HK-2 (cell line): ENCODE measurements around the gene CD48.

ENCODE experiments used
- DNase-seq: peaks from one replicate; pipeline ENCODE4 v3.0.0-alpha.2; 2018; ENCODE audit not compliant: unreplicated experiment

The CD48 gene

DNA sequence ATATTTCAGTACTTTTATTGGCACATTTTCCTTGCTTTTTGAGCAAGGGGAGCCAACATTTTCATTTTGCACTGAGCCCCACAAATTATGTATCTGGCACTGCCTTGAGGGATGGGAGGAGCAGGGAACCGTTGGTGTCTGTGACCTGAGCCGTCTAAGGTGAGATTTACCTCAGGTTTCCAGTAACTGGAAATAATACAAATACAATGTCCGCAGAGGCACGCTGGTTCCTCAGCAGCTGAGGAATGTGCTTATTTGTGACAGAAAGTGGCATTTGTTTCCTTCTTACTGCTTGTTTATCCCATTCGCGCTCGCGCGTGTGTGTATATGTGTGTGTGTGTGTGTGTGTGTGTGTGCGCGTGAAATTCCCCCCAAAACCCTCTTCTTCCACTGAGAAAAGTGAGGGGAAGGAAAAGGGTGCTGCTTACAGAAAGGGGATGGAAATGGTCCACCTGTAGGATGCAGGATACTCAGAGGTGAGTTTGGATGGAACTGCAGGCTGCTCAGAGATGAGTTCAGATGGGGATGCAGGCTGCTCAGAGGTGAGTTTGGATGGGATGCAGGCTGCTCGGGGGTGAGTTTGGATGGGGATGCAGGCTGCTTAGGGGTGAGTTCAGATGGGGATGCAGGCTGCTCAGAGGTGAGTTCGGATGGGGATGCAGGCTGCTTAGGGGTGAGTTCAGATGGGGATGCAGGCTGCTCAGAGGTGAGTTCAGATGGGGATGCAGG lies 34.6 kb downstream of the CD48 start:
- DNase-seq: no peak

DNA sequence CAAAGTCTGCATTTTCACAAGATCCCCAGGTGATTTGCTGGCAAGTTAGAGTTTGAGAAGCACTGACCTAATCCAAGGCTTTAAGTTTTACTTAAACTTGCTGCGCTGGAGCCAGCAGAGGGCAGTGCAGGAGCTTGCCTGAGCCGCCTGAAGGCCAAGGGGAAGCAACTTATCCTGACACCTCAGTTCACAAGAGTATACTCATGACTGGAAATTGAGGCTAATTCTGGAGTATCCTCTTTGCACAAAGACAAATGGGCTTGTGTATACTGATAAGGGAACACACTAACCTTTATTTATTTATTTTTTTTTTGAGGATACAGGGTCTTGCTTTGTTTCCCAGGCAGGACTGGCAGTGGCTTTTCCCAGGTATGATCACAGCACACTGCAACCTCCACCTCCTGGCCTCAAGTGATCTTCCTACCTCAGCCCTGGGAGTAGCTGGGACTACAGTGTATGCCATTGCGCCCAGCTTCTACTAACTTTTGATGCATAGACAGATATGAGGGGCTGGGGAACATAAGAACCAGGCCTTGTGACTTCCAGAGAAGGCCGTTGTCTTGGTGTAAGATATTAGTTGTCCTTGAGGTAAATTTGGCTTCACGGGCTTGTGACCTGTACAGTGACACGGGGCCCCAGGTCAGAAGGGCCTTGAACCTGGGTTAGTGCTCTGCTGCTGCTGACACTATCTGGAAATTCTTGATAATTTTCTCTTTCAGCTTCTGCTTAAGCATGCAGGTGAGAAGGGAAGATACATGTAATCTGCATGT lies 35.8 kb downstream of the CD48 start:
- peak; percentile 44 for DNase-seq

DNA sequence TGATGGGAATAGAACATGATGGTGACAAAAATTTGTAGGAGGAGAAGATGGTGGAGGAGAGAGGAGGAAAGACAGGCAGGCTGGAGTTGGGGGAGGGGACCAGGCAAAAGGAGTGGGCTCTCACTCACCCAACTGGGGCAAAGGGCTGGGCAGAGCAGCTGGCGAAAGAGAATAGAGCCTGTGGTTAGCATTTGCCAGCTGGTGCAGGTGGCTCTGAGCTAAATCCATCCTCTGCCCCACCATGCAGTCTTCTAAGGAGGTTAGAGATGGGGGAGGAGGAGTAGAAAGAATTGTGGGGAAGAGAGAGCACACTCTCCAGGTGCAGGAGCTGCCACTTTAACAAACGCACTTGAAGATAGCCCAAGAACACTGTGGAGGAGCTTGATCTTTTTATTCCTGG lies 37.2 kb downstream of the CD48 start:
- DNase-seq: no peak

DNA sequence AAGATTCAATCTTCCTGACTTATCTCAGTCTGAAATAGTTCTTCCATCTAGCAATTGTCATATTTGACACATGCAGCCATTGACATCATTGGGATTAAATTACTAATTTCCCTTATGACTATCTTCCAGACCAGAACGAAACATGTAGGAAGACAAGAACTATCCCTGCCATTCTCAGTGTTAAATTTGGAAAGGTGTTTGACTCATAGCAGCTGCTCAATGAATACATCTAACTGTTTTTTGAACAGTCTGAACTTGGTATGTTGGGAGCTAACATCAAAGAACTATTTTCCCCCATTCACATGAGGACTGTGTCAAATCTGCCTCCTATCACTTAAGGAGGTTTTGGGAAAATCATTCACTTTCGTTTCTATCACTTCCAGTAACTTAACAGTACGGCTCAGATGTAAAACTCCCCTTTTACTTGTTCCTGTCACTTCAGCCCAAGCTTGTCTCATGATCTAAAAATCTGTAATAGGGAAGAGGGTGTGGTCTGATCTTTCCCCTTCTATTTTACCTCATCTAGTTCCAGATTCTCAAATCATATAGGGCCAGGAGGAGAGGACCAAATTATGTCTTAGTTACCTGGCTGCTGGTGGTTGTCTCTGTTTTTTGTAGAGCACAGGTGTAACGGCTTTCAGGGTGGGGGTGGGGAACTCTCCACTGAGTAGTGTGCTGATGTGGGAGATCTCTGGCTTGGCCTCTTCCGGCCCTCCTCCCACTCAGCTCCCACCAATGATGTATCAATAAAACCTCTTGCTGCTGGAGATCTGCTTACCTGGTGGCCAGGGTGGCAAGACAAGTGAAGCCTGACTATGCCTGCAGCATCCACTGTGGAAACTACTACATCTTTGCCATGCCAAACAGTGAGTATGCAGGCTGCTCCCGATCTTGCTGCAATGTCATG lies 38.6 kb downstream of the CD48 start:
- DNase-seq: no peak

DNA sequence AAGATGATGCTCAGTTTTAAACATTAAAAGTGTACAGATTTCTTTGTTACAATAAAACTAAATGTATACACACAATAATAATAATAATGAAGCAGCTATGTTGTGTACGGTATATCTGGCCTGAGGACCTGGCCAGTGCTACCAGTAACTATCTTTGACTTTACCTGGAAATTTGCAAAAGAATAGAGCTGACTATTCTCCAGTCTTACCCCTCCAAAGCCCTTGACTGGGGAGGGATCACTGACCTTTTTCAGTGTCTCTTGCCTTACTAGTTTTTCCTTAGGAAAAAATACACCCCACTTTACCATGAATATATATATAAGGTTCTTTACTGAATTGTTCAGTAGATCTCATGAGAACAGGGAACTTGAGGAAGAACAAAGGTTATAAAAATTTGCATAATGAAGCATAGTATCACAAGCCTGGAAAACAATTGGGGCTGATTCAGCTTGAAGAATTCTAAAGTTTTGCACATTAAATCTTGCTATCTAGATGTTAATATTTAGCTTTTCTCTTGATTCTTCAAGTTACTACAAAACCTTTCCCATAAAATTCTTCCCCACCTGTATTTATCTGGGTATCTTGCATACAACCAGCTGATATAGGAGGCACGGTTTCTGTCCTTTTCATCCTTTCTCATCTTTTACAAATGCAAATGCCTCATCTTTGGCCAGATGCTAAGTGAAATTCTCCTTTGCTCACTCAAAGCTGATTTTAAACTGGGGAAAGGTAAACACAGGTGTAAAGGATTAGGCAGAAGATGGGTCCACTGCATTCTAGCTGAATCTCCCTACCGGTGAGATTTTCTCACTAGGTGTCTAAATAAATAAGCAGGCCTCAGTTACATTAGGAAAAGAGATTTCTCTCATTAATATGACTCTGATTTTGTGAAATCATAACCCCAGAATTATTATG lies 39.8 kb downstream of the CD48 start:
- no peak for DNase-seq

DNA sequence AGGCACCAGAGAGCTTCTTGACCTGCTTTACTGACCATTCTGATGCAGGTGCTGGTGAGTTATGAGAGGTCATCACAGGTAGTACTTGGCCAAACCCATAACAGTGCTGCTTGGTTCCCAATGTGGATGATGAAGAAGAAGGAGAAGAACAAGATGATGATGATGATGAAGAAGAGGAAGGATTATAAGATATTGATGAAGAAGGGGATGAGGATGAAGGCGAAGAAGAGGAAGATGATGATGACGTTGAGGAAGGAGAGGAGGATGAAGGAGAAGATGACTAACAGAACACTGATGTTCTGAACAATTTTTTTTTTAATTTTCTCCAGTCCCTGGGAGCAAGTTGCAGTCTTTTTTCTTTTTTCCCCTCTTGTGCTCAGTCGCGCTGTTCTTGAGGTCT lies 40.9 kb downstream of the CD48 start:
- DNase-seq: no peak

DNA sequence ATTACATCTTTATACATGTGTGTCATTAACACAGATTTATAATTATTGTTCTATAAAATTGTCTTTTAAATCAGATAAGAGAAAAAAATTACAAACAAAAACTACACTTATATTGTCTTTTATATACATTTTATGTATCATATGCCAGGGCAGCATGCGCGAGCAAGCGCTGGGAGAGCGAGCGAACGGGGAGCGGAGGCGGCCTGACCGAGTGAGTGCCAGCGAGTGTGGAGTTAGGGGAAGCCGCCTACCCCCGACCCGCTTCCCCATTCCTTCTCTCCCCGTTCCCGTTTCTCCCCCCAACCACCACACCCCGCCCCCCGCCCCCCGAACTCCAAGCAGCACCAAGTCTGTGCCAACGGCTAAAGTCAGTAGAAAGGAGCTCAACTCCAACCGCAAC lies 41.8 kb downstream of the CD48 start:
- DNase-seq: no peak

DNA sequence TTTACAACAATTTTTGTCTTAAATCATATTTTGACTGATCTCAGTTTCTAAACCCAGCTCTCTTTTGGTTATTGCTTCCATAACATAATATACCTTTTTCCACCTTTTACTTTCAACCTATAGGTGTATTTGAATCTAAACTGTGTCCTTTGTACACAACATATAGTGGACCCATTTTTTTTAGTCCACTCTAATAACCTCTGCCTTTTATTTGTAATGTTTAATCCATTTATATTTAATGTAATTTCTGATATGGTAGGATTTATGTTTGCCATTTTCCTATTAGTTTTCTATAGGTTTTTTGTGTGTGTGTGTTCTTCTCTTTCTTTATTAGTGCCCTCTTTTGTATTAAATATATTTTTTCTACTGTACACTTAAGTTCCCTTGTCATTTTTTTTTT lies 42.3 kb downstream of the CD48 start:
- DNase-seq: no peak

DNA sequence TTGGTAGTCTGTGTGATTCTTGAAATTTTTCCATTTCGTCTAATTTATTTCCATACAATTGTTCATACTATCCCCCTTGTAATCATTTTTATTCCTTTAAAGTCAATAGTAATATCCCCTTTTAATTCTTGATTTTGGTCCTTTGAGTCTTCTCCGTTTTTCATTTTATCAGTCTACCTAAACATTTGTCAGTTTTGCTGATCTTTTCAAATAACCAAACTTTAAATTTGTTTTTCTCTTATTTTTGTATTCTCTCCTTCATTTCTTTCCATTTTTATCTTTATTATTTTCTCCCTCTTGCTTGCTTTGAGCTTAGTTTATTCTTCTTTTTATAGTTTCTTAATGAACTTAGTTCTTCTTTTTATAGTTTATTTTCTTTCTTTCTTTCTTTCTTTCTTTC lies 43.7 kb downstream of the CD48 start:
- no peak for DNase-seq

DNA sequence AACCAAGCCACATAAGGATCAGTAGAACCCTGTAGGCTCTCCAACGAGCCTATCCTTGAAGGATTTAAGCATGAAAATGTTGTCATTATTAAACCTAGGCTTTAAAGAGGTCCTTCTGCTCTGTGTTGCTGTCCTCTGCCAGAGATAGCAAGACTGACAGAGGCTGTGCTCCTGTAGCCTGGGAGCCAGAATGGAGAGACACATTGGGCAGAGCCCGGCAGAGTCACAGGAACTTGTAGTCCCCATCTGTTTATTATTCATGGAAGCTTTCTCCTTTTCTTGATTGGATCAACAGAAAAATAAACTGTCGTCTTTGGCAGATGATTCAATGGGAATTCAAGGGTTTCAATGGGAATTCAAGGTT lies 45.6 kb downstream of the CD48 start:
- DNase-seq: no peak

DNA sequence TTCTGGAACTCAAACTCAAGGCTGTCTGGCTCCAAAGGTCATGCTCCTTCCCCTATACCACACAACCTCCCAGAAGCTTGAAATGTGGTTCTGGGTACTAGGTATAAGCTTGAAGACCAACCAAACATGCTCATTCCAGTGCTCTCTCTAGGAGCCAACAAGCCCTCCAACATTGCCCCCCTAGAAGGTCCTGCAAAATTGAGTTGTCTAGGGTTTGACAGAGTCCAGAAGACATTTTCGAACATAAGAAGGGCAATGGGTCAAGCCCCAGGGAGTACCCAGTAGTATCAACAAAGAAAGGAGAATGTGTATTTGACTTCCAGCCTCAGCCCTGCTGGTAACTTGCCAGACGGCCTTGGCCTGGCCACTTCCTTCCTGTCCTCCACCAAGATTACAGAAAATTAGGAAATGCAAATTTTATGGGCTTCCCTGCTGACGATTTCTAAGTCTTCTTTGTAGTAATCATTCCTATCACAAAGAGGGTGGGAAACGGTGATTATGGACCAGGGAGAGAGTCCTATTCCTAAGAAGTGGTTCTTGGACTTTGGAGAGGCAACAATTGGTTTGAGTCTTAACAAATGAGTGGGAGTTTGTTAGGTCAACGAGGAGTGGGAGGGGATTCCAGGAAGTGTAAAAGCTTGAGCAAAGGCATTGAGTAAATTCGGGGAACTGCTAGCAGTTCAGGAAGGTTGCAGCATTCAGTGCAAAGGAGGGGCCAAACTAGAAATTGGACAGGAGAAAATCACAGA lies 46.1 kb downstream of the CD48 start:
- DNase-seq: no peak

DNA sequence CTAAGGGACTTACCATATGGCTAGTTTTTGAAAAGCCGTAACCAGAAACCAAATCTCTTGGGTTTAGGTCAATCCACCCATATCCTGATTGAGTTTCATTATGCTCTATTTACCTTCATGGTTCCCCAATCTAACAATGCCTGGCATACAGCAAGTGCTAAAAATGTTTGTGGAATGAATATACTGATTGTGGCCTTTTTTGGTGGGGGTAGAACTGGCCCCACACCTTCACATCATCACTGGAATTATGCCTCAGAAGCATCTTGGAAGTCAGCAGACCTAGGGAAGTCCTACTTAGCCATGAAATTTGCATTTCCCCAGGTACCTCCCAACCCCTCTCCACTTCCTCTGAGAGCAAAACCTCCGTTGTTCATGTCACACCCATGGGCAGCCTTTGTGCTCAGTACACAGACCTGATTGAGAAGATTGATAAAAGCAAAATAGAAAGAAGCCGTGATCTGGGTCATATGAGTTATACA lies 47.0 kb downstream of the CD48 start:
- DNase-seq: no peak

DNA sequence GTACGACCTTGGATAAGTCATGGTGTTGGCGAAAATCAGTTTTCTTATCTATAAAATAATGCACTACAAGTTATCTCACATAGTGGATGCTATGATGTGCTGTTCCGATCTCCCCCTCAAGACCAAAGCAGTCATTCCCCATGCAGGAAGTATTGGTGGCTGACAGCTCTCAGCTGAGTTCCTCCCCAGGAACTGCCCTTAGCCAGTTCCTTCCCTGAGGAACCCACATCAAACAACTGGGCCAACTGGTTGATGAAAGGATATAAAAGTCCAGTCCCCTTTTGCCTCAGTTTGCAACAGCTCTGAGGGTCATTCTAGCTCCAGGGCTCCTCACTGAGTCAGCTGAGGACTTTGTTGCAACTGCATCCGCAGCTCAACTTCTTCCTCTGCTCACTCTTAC lies 48.7 kb downstream of the CD48 start:
- no peak for DNase-seq

DNA sequence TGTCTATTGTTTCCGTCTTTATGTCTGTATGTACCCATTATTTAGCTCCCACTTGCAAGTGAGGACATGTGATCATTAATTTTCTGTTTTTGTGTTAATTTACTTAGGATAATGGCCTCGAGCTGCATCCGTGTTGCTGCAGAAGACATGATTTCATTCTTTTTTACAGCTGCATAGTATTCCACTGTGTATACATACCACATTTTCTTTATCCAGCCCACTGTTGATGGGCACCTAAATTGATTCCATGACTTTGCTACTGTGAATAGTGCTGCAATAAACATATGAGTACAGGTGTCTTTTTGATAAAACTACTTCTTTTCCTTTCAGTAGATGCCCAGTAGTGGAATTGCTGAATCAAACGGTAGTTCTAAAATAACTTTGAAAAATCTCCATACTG lies 52.1 kb downstream of the CD48 start:
- DNase-seq: no peak

DNA sequence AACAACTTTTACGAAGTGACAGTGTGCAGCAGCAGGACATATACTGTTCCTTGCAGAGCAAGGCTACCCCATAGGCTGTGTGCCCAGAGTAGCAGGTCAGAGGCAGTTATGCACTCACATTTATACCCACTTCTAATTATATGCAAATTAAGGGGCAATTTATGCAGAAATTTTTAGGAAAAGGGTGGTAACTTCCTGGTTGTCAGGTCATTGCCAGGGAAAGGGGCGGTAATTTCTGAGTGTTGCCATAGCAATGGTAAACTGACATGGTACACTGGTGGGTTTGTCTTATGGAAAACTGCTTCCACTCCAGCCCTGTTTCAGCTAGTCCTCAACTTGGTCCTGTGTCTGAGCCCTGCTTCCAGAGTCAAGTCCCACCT lies 52.8 kb downstream of the CD48 start:
- DNase-seq: no peak

DNA sequence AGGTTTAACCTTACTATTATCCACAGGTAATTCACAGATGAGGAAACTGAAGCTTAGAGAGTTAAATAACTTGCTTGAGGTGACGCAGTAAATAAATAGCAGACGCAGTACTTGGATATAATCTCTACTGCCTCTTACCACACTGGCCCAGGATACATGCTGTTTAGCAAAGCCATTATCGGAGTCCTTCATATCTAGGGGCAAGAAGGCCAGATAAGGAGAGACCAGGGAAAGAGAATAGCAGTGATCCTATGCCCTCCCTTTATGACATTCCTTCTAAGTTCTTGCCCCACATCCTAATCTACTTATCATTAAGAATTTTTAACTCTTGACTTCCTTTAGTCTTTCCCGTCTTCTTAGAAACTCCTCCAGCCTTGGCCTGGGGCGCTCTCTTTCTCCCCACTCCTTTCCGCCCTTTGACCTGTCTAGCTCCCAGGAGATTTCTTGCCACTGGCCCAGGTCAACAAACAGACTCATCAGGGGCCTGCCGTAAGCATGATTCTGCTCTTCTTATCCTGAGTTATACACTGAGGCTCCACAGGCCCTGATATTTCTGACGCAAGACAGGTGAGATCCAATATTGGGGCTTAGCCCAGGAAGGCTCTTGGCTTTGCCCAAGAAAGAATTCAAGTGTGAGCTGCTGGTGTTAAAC lies 53.3 kb downstream of the CD48 start:
- DNase-seq: no peak

DNA sequence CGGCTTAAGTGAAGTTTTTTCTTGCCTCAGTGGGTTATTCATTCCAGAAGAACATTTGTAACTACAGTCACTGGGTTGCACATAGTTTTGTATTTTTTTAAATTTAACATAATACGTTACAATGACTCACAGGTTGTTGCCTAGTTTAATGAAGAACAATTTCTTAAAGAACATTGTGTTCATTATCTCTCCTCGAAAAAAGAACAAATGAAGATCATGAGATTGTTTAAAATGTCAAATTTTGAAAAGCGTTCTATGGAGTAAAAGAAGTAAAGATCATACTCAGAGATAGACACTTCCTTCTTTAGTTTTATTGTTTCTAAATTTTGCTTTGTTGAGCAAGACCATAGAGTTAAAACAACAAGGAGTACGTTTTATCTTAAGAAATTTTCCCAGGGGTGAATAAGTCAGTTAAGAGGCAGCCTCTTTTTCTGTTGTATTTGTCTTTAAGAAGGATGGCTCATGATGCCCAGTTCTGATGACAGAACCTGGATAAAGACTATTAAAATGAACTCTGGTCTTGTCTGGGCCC lies 54.3 kb downstream of the CD48 start:
- no peak for DNase-seq

DNA sequence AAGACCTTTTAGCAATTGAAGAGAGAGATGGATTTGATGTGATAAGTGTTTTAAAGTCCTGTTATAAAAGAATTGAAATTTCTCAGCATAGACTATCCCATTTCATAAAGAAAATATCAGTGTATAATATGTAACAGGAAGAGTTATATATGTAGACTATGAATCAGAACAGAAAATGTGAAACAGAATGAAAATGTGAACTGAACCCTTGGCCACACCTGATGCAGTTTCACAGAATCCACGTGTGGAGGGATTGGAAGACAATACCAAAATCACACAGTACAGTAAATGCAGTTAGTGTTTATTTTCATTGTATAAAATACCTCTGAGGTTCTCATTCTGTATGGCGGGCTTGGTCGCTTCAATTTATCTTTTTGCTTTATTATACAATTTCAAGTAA lies 54.9 kb downstream of the CD48 start:
- DNase-seq: no peak

DNA sequence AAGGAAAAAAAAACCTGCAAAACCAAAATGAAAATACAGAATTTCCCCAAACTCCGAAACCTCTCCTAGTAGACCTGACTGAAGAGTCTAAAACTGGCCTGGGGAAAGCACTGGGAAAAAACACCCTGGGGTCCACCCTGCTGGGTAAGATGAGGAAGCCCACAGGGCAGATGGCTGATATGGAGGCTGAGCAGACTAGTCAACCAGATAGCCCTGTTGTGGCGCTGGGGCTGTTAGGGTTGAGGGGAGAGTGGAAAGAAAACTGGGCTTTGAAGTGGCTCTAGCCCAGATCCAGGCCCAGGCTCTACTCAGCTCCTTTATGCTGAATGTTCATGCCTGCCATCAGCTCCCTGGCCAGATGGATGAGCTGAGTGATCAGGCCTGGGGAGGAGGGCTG lies 58.0 kb downstream of the CD48 start:
- DNase-seq: no peak
